Heart left ventricle (tissue), 16 donors: ENCODE data around the gene MCU. TPM values are rescaled to one million over a fixed set of nuclear protein-coding genes. Genes with fewer than 3 reads are reported as not detected.
A peak's percentile ranks its signal among the peaks of the same experiment; 100 is the strongest.

Experiments
- ATAC-seq, 4 donors: fragments of 200-7000 bp; cut with Tn5 transposase; one replicate each; pipeline ENCODE4 v1.9.1; 2020 to 2022; ENCODE audit warnings: moderate library complexity in 4 of 4, mild to moderate bottlenecking in 3 of 4, moderate number of reproducible peaks in 1 of 4
- DNase-seq, 5 donors: peaks; one replicate each; pipeline ENCODE4 v3.0.0-alpha.2; 2020
- H3K27ac ChIP-seq, 12 donors: fragments of 200-600 bp; sonication (generic) in 4 of 12; one replicate each; pipeline versions ENCODE4 v1.5.0 to v1.8.0; 2016 to 2022; ENCODE audit warnings: mild to moderate bottlenecking in 2 of 12
- H3K27me3 ChIP-seq, 9 donors: fragments of 200-600 bp; sonication (generic) in 2 of 9; one replicate each; pipeline versions ENCODE4 v1.5.1 to v1.8.0; 2016 to 2022; ENCODE audit warnings: mild to moderate bottlenecking in 3 of 9
- H3K36me3 ChIP-seq, 9 donors: fragments of 200-600 bp; sonication (generic) in 2 of 9; one replicate each; pipeline versions ENCODE4 v1.5.0 to v1.8.0; 2018 to 2022; ENCODE audit warnings: mild to moderate bottlenecking in 2 of 9
- H3K4me1 ChIP-seq, 12 donors: fragments of 200-600 bp; sonication (generic) in 4 of 12; one replicate each; pipeline versions ENCODE4 v1.5.0 to v1.8.0; 2016 to 2022; ENCODE audit warnings: mild to moderate bottlenecking in 3 of 12
- H3K4me3 ChIP-seq, 12 donors: fragments of 200-600 bp; sonication (generic) in 4 of 12; one replicate each; pipeline versions ENCODE4 v1.5.0 to v1.8.0; 2017 to 2022; ENCODE audit warnings: mild to moderate bottlenecking in 9 of 12, moderate library complexity in 4 of 12
- H3K9me3 ChIP-seq, 12 donors: fragments of 200-600 bp; sonication (generic) in 4 of 12; one replicate each; pipeline versions ENCODE4 v1.5.0 to v1.8.0; 2016 to 2022; ENCODE audit warnings: mild to moderate bottlenecking in 1 of 12
- CTCF ChIP-seq, 12 donors: fragments of 200-600 bp; sonication (generic) in 4 of 12; IDR thresholded peaks; one replicate each; pipeline versions ENCODE4 v1.5.0 to v1.8.0; 2018 to 2022; ENCODE audit warnings: antibody characterized with exemption in 12 of 12, mild to moderate bottlenecking in 5 of 12
- POLR2A ChIP-seq, 2 donors: fragments of 450-650 bp; IDR thresholded peaks; one replicate each; pipeline ENCODE4 v1.6.1; 2017; ENCODE audit warnings: antibody characterized with exemption in 2 of 2, mild to moderate bottlenecking in 2 of 2, moderate library complexity in 2 of 2
- WGBS, 4 donors: extraction: QIAGEN DNeasy Blood & Tissue Kit in 2 of 4; methylation state at CpG; one replicate each; pipeline versions ENCODE4 v1.1.5 to v1.1.7; 2013 to 2018; 5-methylcytosine and 5-hydroxymethylcytosine counted together
- intact Hi-C, 10 donors: fragments of 100-400 bp; cut with DNase I; formaldehyde crosslinking; loops; one replicate each; pipeline versions ENCODE4 v1.11.1 to v1.14.2; 2022
- polyA plus RNA-seq, 2 donors: library from polyadenylated mRNA; stranded (reverse); fragments of 200-250 nt; gene quantifications; one replicate each; pipeline ENCODE4 v1.2.3, GENCODE V29; 2013
- total RNA-seq, 9 donors: library from RNA; depleted of rRNA in 2 of 9; stranded (reverse); fragments of >200 nt in 2 of 9; fragmentation: NEBNext Ultra II Directional in 3 of 9; extraction: Animal tissue kit (Norgen Biotek cat#: 25700) in 3 of 9; gene quantifications; one replicate each; pipeline versions ENCODE4 v1.1.0 to v1.2.4, GENCODE V29; 2016 to 2023
- donor health status: ischemic (EF 13 %, LVEDD 7.1; RV severe dilation, severe dysfunction).
- donor health status: healthy with polysubstance abuse.
- donor health status: DM: no; HTN: yes; CAD: no.
- donor health status: DM: no; HTN: no; CAD: no.
- donor health status: ischemic (EF 25% LVEDD 6.9; RV normal size, moderate dysfunction).
- donor health status: ischemic (EF 25% LVEDD 5.7; RV mildly dilated, moderate dysfunction).
- donor health status: healthy.
- donor health status: DM: yes; HTN: yes; CAD: no.
- donor health status: ischemic (EF 35%, LVEDD 5.7; RV mildly dilated, moderate dysfunction).
- donor health status: nonischemic (EF 11% LVEDD 7.7; RV severe dilation, severe dysfunction).
- donor health status: DM: yes; HTN: yes; CAD: no.
- donor health status: PGD.
- donor health status: ischemic (EF 29% LVEDD 5.4; RV normal size, mild dysfunction).
- donor health status: nonischemic (EF 23%, LVEDD 6.1; RV moderate dilation, normal function).

MCU gene
- total and polyA plus RNA-seq, 11 donors = 11.4 to 16.9 (median 13.6) TPM

GRCh38 chr10:72821606-72822005 lies 129.7 kb downstream of the MCU start:
- 94 to 100% (median 98%) methylated on average over 2 of the region's 2 CpGs for WGBS, 4 donors

GRCh38 chr10:72822342-72822986 lies 130.5 kb downstream of the MCU start:
- Histone ChIP-seq H3K4me3 (no peak overlapping the region), H3K27ac (no peak overlapping the region), H3K9me3 (peaks cover 0 to 14% (median 0%) of the 10 kb centered on the region in 12 donors), H3K27me3 (no peaks in the 10 kb centered on the region), H3K4me1 (peaks cover 0 to 18% (median 4%) of the 10 kb centered on the region in 12 donors), H3K36me3 (no peaks in the 10 kb centered on the region)
- DNase-seq (no peak), ATAC-seq (no peak)
- TF ChIP-seq POLR2A (IDR thresholded peaks at IDR 0.05) = no peak
- TF ChIP-seq CTCF (IDR thresholded peaks at IDR 0.05) = no peak
- intact Hi-C loops = no loop called here
- WGBS, 4 donors = 93 to 97% (median 94%) methylated on average over 4 of the region's 4 CpGs

More at GRCh38 chr10:72821606-72822005, 129.7 kb downstream of the MCU start:
- H3K27ac ChIP-seq = no peak overlapping the region
- no peak for TF ChIP-seq POLR2A (IDR thresholded peaks at IDR 0.05)
- TF ChIP-seq CTCF (IDR thresholded peaks at IDR 0.05) = no peak
- DNase-seq (no peak), ATAC-seq (no peak)
- intact Hi-C loops = no loop called here
- peaks cover 0 to 14% (median 0%) of the 10 kb centered on the region in 12 donors for H3K9me3 ChIP-seq
- no peaks in the 10 kb centered on the region for H3K36me3 ChIP-seq
- no peaks in the 10 kb centered on the region for H3K27me3 ChIP-seq
- H3K4me1 ChIP-seq = peaks cover 0 to 18% (median 4%) of the 10 kb centered on the region in 12 donors
- H3K4me3 ChIP-seq = no peak overlapping the region

GRCh38 chr10:72825163-72825562 lies 133.2 kb downstream of the MCU start:
- no peak for DNase-seq
- intact Hi-C loops = no loop called here
- Histone ChIP-seq H3K27me3 (no peaks in the 10 kb centered on the region), H3K9me3 (peaks cover 0 to 14% (median 0%) of the 10 kb centered on the region in 12 donors), H3K4me1 (peaks cover 0 to 34% (median 7%) of the 10 kb centered on the region in 12 donors), H3K27ac (peak overlapping the region in 1 of 12 donors; percentile 14), H3K36me3 (no peaks in the 10 kb centered on the region), H3K4me3 (no peak overlapping the region)
- no peak for ATAC-seq
- TF ChIP-seq POLR2A (IDR thresholded peaks at IDR 0.05) = no peak
- TF ChIP-seq CTCF (IDR thresholded peaks at IDR 0.05) = no peak

- intact Hi-C loops = no loop called here
- H3K36me3 ChIP-seq = no peaks in the 10 kb centered on the region
- ATAC-seq (no peak), DNase-seq (no peak)
- TF ChIP-seq CTCF (IDR thresholded peaks at IDR 0.05) = no peak
- no peak for TF ChIP-seq POLR2A (IDR thresholded peaks at IDR 0.05)
- peaks cover 0 to 46% (median 14%) of the 10 kb centered on the region in 12 donors for H3K4me1 ChIP-seq
- peaks cover 0 to 14% (median 0%) of the 10 kb centered on the region in 12 donors for H3K9me3 ChIP-seq
- no peaks in the 10 kb centered on the region for H3K27me3 ChIP-seq
- no peak overlapping the region for H3K27ac ChIP-seq
- no peak overlapping the region for H3K4me3 ChIP-seq
Observed at GRCh38 chr10:72826346-72826745, 134.4 kb downstream of the MCU start.
